ENCODE data around the gene STPG2.

The STPG2 gene

DNA sequence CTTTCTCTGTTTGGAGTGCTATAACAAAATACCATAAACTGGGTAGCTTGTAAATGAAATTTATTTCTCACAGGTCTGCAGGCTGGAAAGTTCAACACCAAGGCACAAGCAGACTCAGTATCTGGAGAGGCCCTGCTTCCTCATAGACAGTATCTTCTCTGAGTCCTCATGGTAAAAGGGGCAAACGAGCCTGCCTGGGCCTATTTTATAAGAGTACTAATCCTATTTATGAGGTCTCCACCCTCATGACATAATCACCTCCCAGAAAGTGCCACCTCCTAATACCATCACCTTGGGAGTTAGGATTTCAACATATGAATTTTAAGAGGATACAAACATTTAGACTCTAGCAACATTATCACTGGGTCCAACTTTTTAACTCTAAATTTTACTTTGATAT lies 200.3 kb downstream of the STPG2 start:
- H3K36me3 ChIP-seq (ENCODE audit: control insufficient read depth, insufficient read depth, low read length), result no peaks in the 10 kb centered on the region
- H3K4me3 ChIP-seq (replicated peaks; ENCODE audit: low read depth, low read length), result no peak overlapping the region
- TF ChIP-seq CTCF (IDR thresholded peaks at IDR 0.05; ENCODE audit: insufficient read depth, low read length, poor library complexity, severe bottlenecking), result no peak
- no peaks in the 10 kb centered on the region for H3K27me3 ChIP-seq (replicated peaks; ENCODE audit: control insufficient read depth, insufficient read depth, low read length)
- no peak for DNase-seq (ENCODE audit: extremely low read depth, insufficient read length)

DNA sequence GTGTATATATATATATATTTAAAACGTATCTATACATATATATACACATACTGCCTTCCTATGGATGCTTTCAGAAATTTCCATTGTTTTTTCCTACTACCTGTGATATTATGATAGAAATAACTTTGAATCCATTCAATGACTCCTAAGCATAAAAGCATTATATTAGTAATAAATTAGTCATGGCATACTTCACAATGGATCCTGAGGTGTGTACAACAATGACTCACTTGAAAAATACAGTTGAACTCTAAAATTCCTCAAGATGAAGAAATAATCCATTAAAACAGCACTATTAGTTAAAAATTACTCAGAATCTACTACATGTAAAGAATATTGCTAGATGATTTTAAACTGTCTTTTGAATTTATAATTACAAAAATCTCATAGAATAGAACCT lies 201.1 kb downstream of the STPG2 start:
- Histone ChIP-seq H3K4me3 (replicated peaks; ENCODE audit: low read depth, low read length) (no peak overlapping the region), H3K27me3 (replicated peaks; ENCODE audit: control insufficient read depth, insufficient read depth, low read length) (no peaks in the 10 kb centered on the region), H3K36me3 (ENCODE audit: control insufficient read depth, insufficient read depth, low read length) (no peaks in the 10 kb centered on the region)
- DNase-seq (ENCODE audit: extremely low read depth, insufficient read length), result no peak
- no peak for TF ChIP-seq CTCF (IDR thresholded peaks at IDR 0.05; ENCODE audit: insufficient read depth, low read length, poor library complexity, severe bottlenecking)

- H3K27me3 ChIP-seq (replicated peaks; ENCODE audit: control insufficient read depth, insufficient read depth, low read length), result no peaks in the 10 kb centered on the region
- no peak for TF ChIP-seq CTCF (IDR thresholded peaks at IDR 0.05; ENCODE audit: insufficient read depth, low read length, poor library complexity, severe bottlenecking)
- H3K36me3 ChIP-seq (ENCODE audit: control insufficient read depth, insufficient read depth, low read length), result no peaks in the 10 kb centered on the region
- H3K4me3 ChIP-seq (replicated peaks; ENCODE audit: low read depth, low read length), result no peak overlapping the region
- no peak for DNase-seq (ENCODE audit: extremely low read depth, insufficient read length)
These were observed 205.1 kb downstream of the STPG2 start for GRCh38 chr4:97938141-97938540.

DNA sequence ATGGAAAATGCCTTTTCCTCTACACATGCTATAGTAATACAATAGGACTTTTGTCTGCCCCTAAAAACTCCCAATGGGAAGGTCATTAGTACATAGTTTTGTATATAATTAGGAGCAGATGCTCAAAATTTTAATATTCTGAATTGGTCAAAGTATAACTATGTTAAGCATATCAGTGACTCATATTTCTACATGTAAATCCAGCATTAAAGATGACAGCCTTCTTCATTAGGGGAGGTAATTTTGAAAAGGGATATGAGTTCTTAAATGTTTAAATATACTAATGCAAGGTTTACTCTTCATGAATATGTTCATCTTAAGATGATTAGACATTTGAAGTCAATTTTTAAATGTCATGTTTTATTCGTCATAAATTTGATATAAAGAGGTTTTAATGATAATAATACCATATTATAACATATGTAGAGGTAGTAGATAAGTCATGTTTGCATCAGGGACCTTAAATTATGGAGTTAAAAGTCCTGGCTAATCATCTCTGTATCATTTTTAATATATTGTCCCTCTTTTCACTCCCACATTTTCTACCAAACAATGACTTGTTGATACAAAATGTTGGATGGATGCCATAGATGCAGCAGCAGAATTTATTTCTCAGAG lies 218.8 kb downstream of the STPG2 start:
- Histone ChIP-seq H3K4me3 (replicated peaks; ENCODE audit: low read depth, low read length) (no peak overlapping the region), H3K27me3 (replicated peaks; ENCODE audit: control insufficient read depth, insufficient read depth, low read length) (no peaks in the 10 kb centered on the region), H3K36me3 (ENCODE audit: control insufficient read depth, insufficient read depth, low read length) (no peaks in the 10 kb centered on the region)
- DNase-seq (ENCODE audit: extremely low read depth, insufficient read length), result no peak
- no peak for TF ChIP-seq CTCF (IDR thresholded peaks at IDR 0.05; ENCODE audit: insufficient read depth, low read length, poor library complexity, severe bottlenecking)

DNA sequence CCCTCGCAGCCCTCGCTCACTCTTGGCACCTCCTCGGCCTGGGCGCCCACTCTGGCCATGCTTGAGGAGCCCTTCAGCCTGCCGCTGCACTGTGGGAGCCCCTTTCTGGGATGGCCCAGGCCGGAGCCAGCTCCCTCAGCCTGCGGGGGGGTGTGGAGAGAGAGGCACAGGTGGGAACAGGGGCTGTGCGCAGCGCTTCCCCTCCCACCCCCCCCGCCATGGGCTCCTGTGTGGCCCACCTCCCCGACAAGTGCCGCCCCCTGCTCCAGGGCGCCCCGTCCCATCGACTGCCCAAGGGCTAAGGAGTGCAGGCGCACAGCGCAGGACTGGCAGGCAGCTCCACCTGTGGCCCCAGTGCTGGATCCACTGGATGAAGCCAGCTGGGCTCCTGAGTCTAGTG lies 220.2 kb downstream of the STPG2 start:
- no peak for DNase-seq (ENCODE audit: extremely low read depth, insufficient read length)
- H3K27me3 ChIP-seq (replicated peaks; ENCODE audit: control insufficient read depth, insufficient read depth, low read length), result no peaks in the 10 kb centered on the region
- no peaks in the 10 kb centered on the region for H3K36me3 ChIP-seq (ENCODE audit: control insufficient read depth, insufficient read depth, low read length)
- no peak for TF ChIP-seq CTCF (IDR thresholded peaks at IDR 0.05; ENCODE audit: insufficient read depth, low read length, poor library complexity, severe bottlenecking)
- H3K4me3 ChIP-seq (replicated peaks; ENCODE audit: low read depth, low read length), result no peak overlapping the region

GRCh38 chr4:97917115-97917514 lies 226.2 kb downstream of the STPG2 start:
- Histone ChIP-seq H3K27me3 (replicated peaks; ENCODE audit: control insufficient read depth, insufficient read depth, low read length) (no peaks in the 10 kb centered on the region), H3K4me3 (replicated peaks; ENCODE audit: low read depth, low read length) (no peak overlapping the region), H3K36me3 (ENCODE audit: control insufficient read depth, insufficient read depth, low read length) (no peaks in the 10 kb centered on the region)
- no peak for DNase-seq (ENCODE audit: extremely low read depth, insufficient read length)
- no peak for TF ChIP-seq CTCF (IDR thresholded peaks at IDR 0.05; ENCODE audit: insufficient read depth, low read length, poor library complexity, severe bottlenecking)

Data from GM06990 (cell line).